Measurements from ENCODE around the gene PRKCH. TPM values are rescaled to one million over a fixed set of nuclear protein-coding genes. Genes with fewer than 3 reads are reported as not detected.
"Not testable (repeated sequence)": the region's sequence is repeated elsewhere in the genome, so short reads cannot be mapped to it uniquely, and the experiment has no call there.

The PRKCH gene
- total RNA-seq, 1 experiment from 2014 or later: 5.2 TPM

DNA sequence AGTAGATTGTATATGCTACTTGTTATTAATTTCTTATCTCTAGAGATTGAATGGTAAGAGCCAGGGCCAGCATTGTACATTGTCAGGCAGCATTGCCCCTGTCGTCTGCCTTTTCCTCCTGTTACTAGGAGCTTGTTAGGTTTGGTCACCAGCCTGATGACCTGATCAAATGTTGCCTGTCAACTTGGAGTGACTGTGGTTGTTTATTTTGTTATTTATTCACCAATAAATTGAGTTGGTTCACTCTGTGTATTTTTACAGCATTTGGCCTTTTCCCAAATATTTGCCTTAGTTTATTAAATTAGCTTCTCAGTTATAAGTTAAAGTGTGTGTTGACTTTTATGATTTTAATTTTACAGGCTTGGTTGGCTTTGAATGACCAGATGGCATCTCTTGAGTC, 88.4 kb downstream of the PRKCH start:
- Histone ChIP-seq H2BK20ac (ENCODE audit: low read depth, low read length, poor library complexity, severe bottlenecking) (no peak overlapping the region), H3K27ac (ENCODE audit: insufficient read length, low read depth, low read length) (no peak overlapping the region), H3T11ph (ENCODE audit: low read length) (no peak overlapping the region), H4K91ac (ENCODE audit: insufficient read length, low read depth, low read length) (no peak overlapping the region), H2BK15ac (ENCODE audit: low read depth, low read length) (no peak overlapping the region), H3K4me2 (ENCODE audit: insufficient read depth, insufficient read length, low read length) (no peak overlapping the region), H2AK5ac (ENCODE audit: insufficient read length, low read length) (no peak overlapping the region), H2AFZ (ENCODE audit: low read length) (no peak overlapping the region), H3K14ac (ENCODE audit: insufficient read depth, low read length) (no peak overlapping the region), H3K18ac (ENCODE audit: insufficient read length, low read depth, low read length) (no peak overlapping the region), H4K20me1 (ENCODE audit: control insufficient read depth, insufficient read depth, insufficient read length) (no peaks in the 10 kb centered on the region), H3K9ac (ENCODE audit: extremely low read depth, insufficient read length, low read length) (no peak overlapping the region), H3K27me3 (ENCODE audit: insufficient read depth, low read length) (no peaks in the 10 kb centered on the region), H3K79me1 (ENCODE audit: insufficient read depth, low read depth, low read length, poor library complexity, severe bottlenecking) (no peaks in the 10 kb centered on the region), H3K9me3 (ENCODE audit: control insufficient read depth, low read depth, low read length) (no peaks in the 10 kb centered on the region), H4K8ac (replicated peaks; ENCODE audit: insufficient read length, low read depth, low read length) (no peak overlapping the region), H3K56ac (ENCODE audit: insufficient read length, low read depth, low read length) (no peak overlapping the region), H3K4ac (ENCODE audit: low read depth, low read length) (no peak overlapping the region), H3K23ac (ENCODE audit: insufficient read length, low read depth, low read length) (no peak overlapping the region), H2BK12ac (ENCODE audit: insufficient read length, low read depth, low read length) (no peak overlapping the region), H2BK5ac (ENCODE audit: insufficient read length, low read length) (no peak overlapping the region), H3K79me2 (ENCODE audit: insufficient read depth, low read length) (no peaks in the 10 kb centered on the region), H4K5ac (ENCODE audit: insufficient read length, low read depth, low read length) (no peak overlapping the region), H2BK120ac (ENCODE audit: low read depth, low read length, poor library complexity, severe bottlenecking) (no peak overlapping the region), H3K4me1 (ENCODE audit: insufficient read depth, low read length) (peaks cover 3% of the 10 kb centered on the region; the same call in 1 of the 2 replicates), H3K23me2 (ENCODE audit: insufficient read length, low read depth, low read length, poor library complexity, severe bottlenecking) (no peaks in the 10 kb centered on the region)
- TF ChIP-seq, protein P1, sequence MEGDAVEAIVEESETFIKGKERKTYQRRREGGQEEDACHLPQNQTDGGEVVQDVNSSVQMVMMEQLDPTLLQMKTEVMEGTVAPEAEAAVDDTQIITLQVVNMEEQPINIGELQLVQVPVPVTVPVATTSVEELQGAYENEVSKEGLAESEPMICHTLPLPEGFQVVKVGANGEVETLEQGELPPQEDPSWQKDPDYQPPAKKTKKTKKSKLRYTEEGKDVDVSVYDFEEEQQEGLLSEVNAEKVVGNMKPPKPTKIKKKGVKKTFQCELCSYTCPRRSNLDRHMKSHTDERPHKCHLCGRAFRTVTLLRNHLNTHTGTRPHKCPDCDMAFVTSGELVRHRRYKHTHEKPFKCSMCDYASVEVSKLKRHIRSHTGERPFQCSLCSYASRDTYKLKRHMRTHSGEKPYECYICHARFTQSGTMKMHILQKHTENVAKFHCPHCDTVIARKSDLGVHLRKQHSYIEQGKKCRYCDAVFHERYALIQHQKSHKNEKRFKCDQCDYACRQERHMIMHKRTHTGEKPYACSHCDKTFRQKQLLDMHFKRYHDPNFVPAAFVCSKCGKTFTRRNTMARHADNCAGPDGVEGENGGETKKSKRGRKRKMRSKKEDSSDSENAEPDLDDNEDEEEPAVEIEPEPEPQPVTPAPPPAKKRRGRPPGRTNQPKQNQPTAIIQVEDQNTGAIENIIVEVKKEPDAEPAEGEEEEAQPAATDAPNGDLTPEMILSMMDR (conservative IDR thresholded peaks at IDR 0.05): no peak
- H3K27ac Mint-ChIP-seq: no peak overlapping the region
- no peaks in the 10 kb centered on the region for H3K36me3 Mint-ChIP-seq (ENCODE audit: insufficient read depth in 1 of 3, low read depth in 3 of 3)
- H3K4me3 Mint-ChIP-seq: no peak overlapping the region
- peaks cover 16 to 20% of the 10 kb centered on the region in 2 experiments for H3K4me1 Mint-ChIP-seq
- H3K9me3 Mint-ChIP-seq: no peaks in the 10 kb centered on the region
- WGBS (ENCODE audit: extremely low coverage, insufficient read length, low lambda C conversion rate): no CpG with 5 or more reads among the region's 1 CpG
- no peaks in the 10 kb centered on the region for H3K27me3 Mint-ChIP-seq (ENCODE audit: low read depth)
- no peak for DNase-seq

GRCh38 chr14:61415934-61416333, 94.6 kb downstream of the PRKCH start:
- not testable (repeated sequence) for H3K9me3 Mint-ChIP-seq; H3T11ph ChIP-seq (ENCODE audit: low read length); H3K56ac ChIP-seq (ENCODE audit: insufficient read length, low read depth, low read length); H2BK5ac ChIP-seq (ENCODE audit: insufficient read length, low read length); H2BK120ac ChIP-seq (ENCODE audit: low read depth, low read length, poor library complexity, severe bottlenecking); H3K23me2 ChIP-seq (ENCODE audit: insufficient read length, low read depth, low read length, poor library complexity, severe bottlenecking); H3K18ac ChIP-seq (ENCODE audit: insufficient read length, low read depth, low read length); H3K4me3 Mint-ChIP-seq; H3K79me1 ChIP-seq (ENCODE audit: insufficient read depth, low read depth, low read length, poor library complexity, severe bottlenecking); H3K4me1 ChIP-seq (ENCODE audit: insufficient read depth, low read length); H3K4ac ChIP-seq (ENCODE audit: low read depth, low read length); H4K20me1 ChIP-seq (ENCODE audit: control insufficient read depth, insufficient read depth, insufficient read length); H4K8ac ChIP-seq (replicated peaks; ENCODE audit: insufficient read length, low read depth, low read length); H3K23ac ChIP-seq (ENCODE audit: insufficient read length, low read depth, low read length); H2AK5ac ChIP-seq (ENCODE audit: insufficient read length, low read length); H3K4me1 Mint-ChIP-seq; H2AFZ ChIP-seq (ENCODE audit: low read length); H2BK12ac ChIP-seq (ENCODE audit: insufficient read length, low read depth, low read length); H3K27me3 Mint-ChIP-seq (ENCODE audit: low read depth); H3K79me2 ChIP-seq (ENCODE audit: insufficient read depth, low read length); H2BK20ac ChIP-seq (ENCODE audit: low read depth, low read length, poor library complexity, severe bottlenecking); H2BK15ac ChIP-seq (ENCODE audit: low read depth, low read length); DNase-seq; H3K36me3 Mint-ChIP-seq (ENCODE audit: insufficient read depth in 1 of 3, low read depth in 3 of 3); H4K91ac ChIP-seq (ENCODE audit: insufficient read length, low read depth, low read length); H3K9ac ChIP-seq (ENCODE audit: extremely low read depth, insufficient read length, low read length); H3K14ac ChIP-seq (ENCODE audit: insufficient read depth, low read length); H4K5ac ChIP-seq (ENCODE audit: insufficient read length, low read depth, low read length); H3K4me2 ChIP-seq (ENCODE audit: insufficient read depth, insufficient read length, low read length); H3K27ac Mint-ChIP-seq; H3K27me3 ChIP-seq (ENCODE audit: insufficient read depth, low read length); H3K27ac ChIP-seq (ENCODE audit: insufficient read length, low read depth, low read length); H3K9me3 ChIP-seq (ENCODE audit: control insufficient read depth, low read depth, low read length)
- no CpG with 5 or more reads among the region's 4 CpGs for WGBS (ENCODE audit: extremely low coverage, insufficient read length, low lambda C conversion rate)
